ENCODE measurements around the gene TAS2R30.
"Not testable (repeated sequence)": the region's sequence is repeated elsewhere in the genome, so short reads cannot be mapped to it uniquely, and the experiment has no call there.

The TAS2R30 gene

DNA sequence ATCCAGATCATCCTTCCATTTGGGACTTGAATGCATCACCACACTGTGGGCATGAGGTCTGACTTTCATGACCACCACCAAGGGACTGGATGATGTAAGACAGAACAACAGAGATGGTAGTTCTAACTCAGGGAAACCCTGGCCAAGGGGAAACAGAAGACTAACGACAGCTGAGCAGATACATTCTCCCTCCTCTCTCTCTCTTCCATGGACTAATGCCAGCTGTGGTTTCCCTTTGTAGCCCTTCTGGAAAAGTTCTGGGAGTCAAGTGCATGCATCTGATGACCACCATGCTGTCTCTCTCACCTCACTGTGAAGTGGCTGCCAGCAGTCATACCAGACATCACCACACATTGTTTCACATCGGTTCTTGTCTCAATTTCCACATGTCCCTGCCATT lies 3.4 kb downstream of the TAS2R30 start:
- DNase-seq (ENCODE audit: extremely low spot score, insufficient read length, low read depth) (no peak), FAIRE-seq (no peak)

DNA sequence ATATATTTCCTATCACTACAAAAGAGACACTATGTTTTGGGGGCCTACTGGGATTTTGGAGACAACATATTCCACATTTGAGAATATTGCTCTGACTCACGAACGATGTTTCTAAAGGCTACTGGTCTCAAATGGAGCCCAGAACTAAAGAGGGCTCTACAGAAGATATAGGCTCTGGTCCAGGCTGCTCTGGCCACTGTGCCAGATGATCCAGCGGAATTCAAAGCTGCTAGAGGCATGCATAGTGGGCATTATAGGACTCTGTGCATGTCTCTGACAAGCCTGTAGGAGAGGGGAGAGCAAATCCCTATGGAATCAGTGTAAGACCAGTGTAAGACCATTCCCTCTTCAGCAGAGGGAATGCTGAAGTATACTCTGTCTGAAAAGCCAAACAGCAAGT lies 4.1 kb downstream of the TAS2R30 start:
- FAIRE-seq, result no peak
- DNase-seq (ENCODE audit: extremely low spot score, insufficient read length, low read depth), result no peak

DNA sequence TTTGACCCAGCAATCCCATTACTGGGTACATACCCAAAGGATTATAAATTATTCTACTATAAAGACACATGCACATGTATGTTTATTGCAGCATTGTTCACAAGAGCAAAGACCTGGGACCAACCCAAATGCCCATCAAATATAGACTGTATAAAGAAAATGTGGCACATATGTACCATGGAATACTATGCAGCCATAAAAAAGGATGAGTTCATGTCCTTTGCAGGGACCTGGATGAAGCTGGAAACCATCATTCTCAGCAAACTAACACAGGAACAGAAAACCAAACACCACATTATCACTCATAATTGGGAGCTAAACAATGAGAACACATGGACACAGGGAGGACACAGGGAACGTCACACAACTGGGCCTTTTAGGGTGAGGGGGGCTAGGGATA lies 20.3 kb downstream of the TAS2R30 start:
- not testable (repeated sequence) for DNase-seq (ENCODE audit: extremely low spot score, insufficient read length, low read depth); FAIRE-seq

DNA sequence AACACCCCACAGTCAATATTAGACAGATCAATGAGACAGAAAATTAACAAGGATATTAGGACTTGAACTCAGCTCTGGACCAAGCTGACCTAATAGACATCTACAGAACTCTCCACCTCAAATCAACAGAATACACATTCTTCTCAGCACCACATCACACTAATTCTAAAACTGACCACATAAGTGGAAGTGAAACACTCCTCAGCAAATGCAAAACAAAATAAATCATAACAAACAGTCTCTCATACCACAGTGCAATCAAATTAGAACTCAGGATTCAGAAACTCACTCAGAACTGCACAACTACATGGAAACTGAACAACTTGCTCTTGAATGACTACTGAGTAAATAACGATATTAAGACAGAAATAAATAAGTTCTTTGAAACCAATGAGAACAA lies 23.2 kb downstream of the TAS2R30 start:
- peak; percentile 75 for FAIRE-seq

DNA sequence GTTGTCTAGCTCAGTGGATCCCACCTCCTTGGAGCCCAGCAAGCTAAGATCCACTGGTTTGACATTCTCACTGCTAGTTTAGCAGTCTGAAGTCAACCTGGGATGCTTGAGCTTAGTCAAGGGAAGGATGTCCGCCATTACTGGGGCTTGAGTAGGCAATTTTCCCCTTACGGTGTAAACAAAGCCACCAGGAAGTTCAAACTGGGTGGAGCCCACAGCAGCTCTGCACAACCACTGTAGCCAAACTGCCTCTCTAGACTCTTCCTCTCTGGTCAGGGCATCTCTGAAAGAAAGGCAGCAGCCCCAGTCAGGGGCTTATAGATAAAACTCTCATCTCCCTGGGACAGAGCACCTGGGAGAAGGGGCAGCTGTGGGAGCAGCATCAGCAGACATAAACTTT lies 25.6 kb downstream of the TAS2R30 start:
- no peak for DNase-seq (ENCODE audit: extremely low spot score, insufficient read length, low read depth)
- no peak for FAIRE-seq

More for the DNA sequence above, 23.2 kb downstream of the TAS2R30 start:
- not testable (repeated sequence) for DNase-seq (ENCODE audit: extremely low spot score, insufficient read length, low read depth)

DNA sequence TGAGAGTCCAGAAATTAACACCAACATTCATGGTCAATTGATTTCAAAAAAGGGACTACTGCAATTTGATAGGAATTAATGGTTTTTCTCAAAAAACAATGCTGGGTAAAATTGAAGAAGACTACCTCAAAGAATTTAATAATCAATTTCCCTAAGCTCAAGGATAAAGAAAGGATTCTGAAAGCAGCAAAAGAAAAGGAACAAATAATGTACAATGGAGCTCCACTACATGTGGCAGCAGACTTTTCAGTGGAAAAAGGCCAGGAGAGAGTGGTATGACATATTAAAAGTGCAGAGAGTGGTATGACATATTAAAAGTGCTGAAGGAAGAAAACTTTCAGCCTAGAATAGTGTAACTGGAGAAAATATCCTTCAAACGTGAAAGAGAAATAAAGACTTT lies 26.7 kb downstream of the TAS2R30 start:
- FAIRE-seq (no peak), DNase-seq (ENCODE audit: extremely low spot score, insufficient read length, low read depth) (no peak)

DNA sequence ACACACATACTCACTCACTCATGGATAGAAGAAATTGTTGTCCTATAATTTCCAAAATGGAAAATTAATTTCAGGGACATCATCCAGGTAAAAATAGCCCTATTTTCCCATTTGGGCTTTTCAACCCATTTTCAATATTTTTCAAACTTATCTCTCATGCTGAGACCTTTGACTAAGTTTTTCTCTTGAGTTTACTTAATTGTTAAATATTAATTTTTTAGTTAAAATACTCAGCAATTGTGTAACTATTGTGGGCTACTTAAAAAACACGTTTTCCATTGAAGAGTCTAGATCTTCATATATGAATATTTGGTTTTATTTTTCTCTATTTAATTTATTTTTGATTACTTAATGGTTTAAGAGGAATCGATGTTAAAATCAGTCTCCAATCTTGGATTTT lies 28.2 kb downstream of the TAS2R30 start:
- FAIRE-seq (no peak), DNase-seq (ENCODE audit: extremely low spot score, insufficient read length, low read depth) (no peak)

DNA sequence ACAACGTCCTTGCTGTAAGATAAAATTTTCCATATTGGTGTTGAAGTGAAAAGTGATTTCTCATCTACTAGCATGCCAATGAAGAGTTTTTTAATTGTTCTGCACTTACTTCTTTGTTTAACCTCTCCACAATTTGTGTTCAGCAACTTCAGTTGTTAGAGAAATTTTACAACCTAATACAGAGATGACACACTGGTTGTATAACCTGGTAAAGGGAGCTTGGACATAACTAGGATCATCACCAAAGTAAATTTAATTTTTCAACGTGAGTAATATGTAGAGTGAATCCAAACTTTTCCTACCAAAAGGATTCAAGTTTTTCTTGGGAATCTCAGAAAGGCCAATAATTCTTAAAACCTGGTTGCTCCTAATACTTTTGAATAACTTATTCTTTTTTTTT lies 28.9 kb downstream of the TAS2R30 start:
- FAIRE-seq (peak; percentile 52), DNase-seq (ENCODE audit: extremely low spot score, insufficient read length, low read depth) (no peak)

DNA sequence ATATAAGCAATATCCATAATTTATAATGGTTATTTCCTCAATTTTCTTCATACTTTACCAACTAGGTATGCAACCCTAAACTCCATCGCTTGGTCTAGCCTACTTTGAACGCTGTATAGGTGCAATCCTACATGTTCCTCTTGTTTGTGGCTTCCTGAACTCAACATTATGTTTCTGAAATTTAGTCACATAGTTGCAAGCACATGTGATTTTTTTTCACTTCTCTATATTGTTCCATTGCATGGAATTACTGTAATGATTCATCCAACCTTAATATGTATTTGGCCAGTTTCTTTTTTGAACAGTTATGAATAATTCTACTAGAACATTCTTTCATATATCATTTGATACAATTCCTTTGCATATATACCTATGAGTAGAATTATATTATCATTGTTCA lies 39.5 kb downstream of the TAS2R30 start:
- peak; percentile 84 for FAIRE-seq

DNA sequence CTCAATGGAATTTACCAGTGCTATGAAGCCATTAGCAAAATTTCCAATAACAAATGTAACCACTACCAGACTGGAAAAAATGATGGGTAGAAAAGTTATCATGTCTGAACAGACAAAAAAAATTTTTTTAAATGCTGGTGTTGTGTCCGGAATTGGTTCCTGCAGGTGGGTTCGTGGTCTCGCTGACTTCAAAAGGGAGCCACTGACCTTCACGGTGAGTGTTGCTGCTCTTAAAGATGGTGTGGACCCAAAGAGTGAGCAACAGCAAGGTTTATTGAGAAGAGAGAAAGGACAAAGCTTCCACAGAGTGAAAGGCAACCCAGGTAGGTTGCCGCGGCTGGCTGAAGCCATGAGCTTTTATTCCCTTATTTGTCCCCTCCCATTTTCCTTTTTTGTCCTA lies 42.3 kb downstream of the TAS2R30 start, which contains the start of gene TAS2R43:
TAS2R43 (minus strand) TSS at position 186 of the 400 bp plus-strand sequence; CDS start at position 102, 84 bp downstream.
- FAIRE-seq, result no peak
- no peak for DNase-seq (ENCODE audit: extremely low spot score, insufficient read length, low read depth)

More for the DNA sequence above, 39.5 kb downstream of the TAS2R30 start:
- DNase-seq (ENCODE audit: extremely low spot score, insufficient read length, low read depth), result not testable (repeated sequence)

DNA sequence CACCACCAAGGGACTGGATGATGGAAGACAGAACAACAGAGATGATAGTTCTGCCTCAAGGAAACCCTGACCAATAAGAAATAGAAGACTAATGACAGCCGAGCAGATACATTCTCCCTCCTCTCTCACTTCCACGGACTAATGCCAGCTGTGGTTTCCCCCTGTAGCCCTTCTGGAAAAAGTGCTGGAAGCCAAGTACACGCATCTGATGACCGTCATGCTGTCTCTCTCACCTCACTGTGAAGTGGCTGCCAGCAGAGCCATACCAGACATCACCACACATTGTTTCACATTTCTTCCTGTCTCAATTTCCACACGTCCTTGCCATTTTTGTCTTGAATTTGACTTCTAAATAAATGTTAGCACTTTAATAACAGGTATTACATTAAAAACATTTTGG lies 45.2 kb downstream of the TAS2R30 start:
- no peak for FAIRE-seq
- DNase-seq (ENCODE audit: extremely low spot score, insufficient read length, low read depth), result no peak

DNA sequence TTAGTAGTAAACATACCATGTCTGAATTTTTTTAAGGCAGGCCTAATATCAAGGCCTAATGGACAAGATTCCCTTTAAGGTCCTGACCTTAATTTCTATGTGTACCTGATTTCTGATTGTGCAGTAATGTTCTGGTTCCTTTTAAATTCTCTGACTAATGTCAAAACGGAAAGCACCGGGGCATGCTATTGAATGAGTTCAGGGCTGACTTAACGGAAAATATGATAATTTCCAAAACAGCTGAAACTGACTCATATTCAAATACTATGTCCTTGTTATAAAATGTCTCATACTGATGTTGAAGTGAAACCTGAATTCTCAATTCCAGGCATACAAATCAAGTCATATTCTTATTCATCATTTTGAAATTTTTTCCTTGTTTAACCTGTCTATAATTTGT lies 49.0 kb downstream of the TAS2R30 start:
- peak; percentile 80 for FAIRE-seq
- no peak for DNase-seq (ENCODE audit: extremely low spot score, insufficient read length, low read depth)
